ENCODE data around the gene WFDC10A.

The WFDC10A gene

DNA sequence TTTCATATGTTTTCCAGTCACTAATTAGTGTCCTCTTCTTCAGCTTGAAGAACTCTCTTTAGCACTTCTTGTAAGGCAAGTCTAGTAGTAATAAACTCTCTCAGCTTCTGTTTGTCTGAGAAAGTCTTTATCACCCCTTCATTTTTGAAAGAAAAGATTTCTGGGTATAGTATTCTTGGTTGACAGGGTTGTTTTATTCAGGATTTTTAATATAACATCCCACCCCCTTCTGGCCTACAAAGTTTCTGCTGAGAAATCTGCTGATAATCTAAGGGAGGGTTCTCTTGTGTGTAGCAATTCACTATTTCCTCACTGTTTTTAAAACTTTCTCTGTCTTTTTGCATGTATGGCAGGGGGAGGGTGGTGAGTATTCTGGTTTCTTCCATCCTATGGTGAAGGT is 50.1 kb downstream of the WFDC10A start:
- DNase-seq (ENCODE audit: extremely low spot score) = no peak
- CTCF ChIA-PET = no interaction called here
- TF ChIP-seq SP1 (IDR thresholded peaks at IDR 0.05) (no peak), L3MBTL2 (conservative IDR thresholded peaks at IDR 0.05) (no peak), HDGF (IDR thresholded peaks at IDR 0.05; ENCODE audit: borderline replicate concordance) (no peak), FOXA1 (IDR thresholded peaks at IDR 0.05) (no peak), SUZ12 (IDR thresholded peaks at IDR 0.05) (no peak), NFRKB (IDR thresholded peaks at IDR 0.05) (no peak), TARDBP (IDR thresholded peaks at IDR 0.05) (no peak), LEF1 (IDR thresholded peaks at IDR 0.05; ENCODE audit: borderline replicate concordance) (no peak), FOXM1 (IDR thresholded peaks at IDR 0.05; ENCODE audit: borderline replicate concordance) (no peak), BHLHE40 (IDR thresholded peaks at IDR 0.05; ENCODE audit: borderline replicate concordance) (no peak), FOXK2 (IDR thresholded peaks at IDR 0.05) (no peak), ZNF384 (IDR thresholded peaks at IDR 0.05) (no peak), ELF4 (IDR thresholded peaks at IDR 0.05) (no peak), CTBP1 (IDR thresholded peaks at IDR 0.05; ENCODE audit: borderline replicate concordance) (no peak), ARNT (IDR thresholded peaks at IDR 0.05) (no peak)
- TF ChIP-seq, protein P1, sequence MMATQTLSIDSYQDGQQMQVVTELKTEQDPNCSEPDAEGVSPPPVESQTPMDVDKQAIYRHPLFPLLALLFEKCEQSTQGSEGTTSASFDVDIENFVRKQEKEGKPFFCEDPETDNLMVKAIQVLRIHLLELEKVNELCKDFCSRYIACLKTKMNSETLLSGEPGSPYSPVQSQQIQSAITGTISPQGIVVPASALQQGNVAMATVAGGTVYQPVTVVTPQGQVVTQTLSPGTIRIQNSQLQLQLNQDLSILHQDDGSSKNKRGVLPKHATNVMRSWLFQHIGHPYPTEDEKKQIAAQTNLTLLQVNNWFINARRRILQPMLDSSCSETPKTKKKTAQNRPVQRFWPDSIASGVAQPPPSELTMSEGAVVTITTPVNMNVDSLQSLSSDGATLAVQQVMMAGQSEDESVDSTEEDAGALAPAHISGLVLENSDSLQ (IDR thresholded peaks at IDR 0.05) = no peak
- POLR2A ChIA-PET = no interaction called here
